BJ (cell line): ENCODE results near the gene FZR1. TPM values are rescaled to one million over a fixed set of nuclear protein-coding genes. Genes with fewer than 3 reads are reported as not detected.

Source experiments
- CTCF ChIA-PET: fragments of 350-600 bp; formaldehyde crosslinking; extraction: SDS; loops from one replicate; lab custom pipeline; 2021; ENCODE audit warnings: antibody characterized with exemption, inconsistent platforms; lab: Yijun Ruan, JAX
- POLR2A ChIA-PET: fragments of 300-600 bp; sonication (Branson Sonifier 250); formaldehyde crosslinking; extraction: SDS; loops from one replicate; lab custom pipeline; 2021; ENCODE audit warnings: antibody characterized with exemption; lab: Charles Lee
- DNase-seq: peaks from one replicate; pipeline ENCODE4 v3.0.0-alpha.2; 2011; ENCODE audit warnings: low read depth
- H3K27me3 ChIP-seq: 2 replicates; pipeline ENCODE4 v1.6.0; 2011; ENCODE audit warnings: low read length; ENCODE audit not compliant: control insufficient read depth, insufficient read depth
- H3K36me3 ChIP-seq: 2 replicates; pipeline ENCODE4 v1.5.1; 2011; ENCODE audit warnings: low read length; ENCODE audit not compliant: control insufficient read depth, insufficient read depth
- H3K4me3 ChIP-seq: 2 replicates; pipeline ENCODE4 v1.5.1; 2011; ENCODE audit warnings: low read depth, mild to moderate bottlenecking, control low read depth, low read length
- CTCF ChIP-seq: IDR thresholded peaks from 2 replicates; pipeline ENCODE4 v1.5.1; 2011; ENCODE audit warnings: low read depth, mild to moderate bottlenecking, control low read depth, inconsistent platforms, low read length, moderate library complexity; ENCODE audit not compliant: insufficient read depth
- polyA plus RNA-seq: library from polyadenylated mRNA; depleted of rRNA; stranded (reverse); fragments of >200 nt; gene quantifications from 2 replicates; pipeline ENCODE4 v1.2.3, GENCODE V29; 2011

The FZR1 gene
- polyA plus RNA-seq, 1 experiment = 52.3 TPM

DNA sequence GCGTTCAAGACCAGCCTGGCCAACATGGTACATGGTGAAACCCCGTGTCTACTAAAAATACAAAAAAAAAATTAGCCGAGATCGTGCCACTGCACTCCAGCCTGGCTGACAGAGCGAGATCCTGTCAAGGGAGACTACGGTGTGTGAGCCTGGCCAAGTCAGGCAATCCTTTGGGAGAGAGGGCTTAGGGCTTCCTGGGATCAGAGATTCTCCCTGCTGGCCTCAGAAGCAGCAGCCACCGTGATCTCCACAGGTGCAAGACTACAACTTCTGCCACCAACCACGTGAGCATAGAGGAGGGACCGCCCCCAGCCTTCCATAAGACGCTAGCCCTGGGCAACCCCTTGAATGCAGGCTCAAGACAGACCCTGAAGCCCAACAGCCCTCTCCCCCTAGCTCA lies 43.7 kb downstream of the FZR1 start:
- Histone ChIP-seq H3K4me3 (no peak overlapping the region), H3K27me3 (no peaks in the 10 kb centered on the region), H3K36me3 (peaks cover 17% of the 10 kb centered on the region)
- TF ChIP-seq CTCF = no peak
- POLR2A ChIA-PET = no interaction called here
- CTCF ChIA-PET = interaction anchor here (0.9 kb wide), 1 partner anchor 162 kb away, joined by 4 read pairs; no protein-coding TSS in a partner anchor
- DNase-seq = no peak

GRCh38 chr19:3550947-3551791 lies 45.1 kb downstream of the FZR1 start:
- H3K27me3 ChIP-seq = no peaks in the 10 kb centered on the region
- peaks cover 12% of the 10 kb centered on the region; the same call in 1 of the 2 replicates for H3K36me3 ChIP-seq
- no peak overlapping the region for H3K4me3 ChIP-seq
- ChIA-PET CTCF (no interaction called here), POLR2A (no interaction called here)
- no peak for DNase-seq
- no peak for TF ChIP-seq CTCF

GRCh38 chr19:3551792-3552095 lies 45.6 kb downstream of the FZR1 start:
- peaks cover 11% of the 10 kb centered on the region; the same call in 1 of the 2 replicates for H3K36me3 ChIP-seq
- no peak overlapping the region for H3K4me3 ChIP-seq
- ChIA-PET CTCF (no interaction called here), POLR2A (no interaction called here)
- no peak for TF ChIP-seq CTCF
- DNase-seq = no peak
- H3K27me3 ChIP-seq = no peaks in the 10 kb centered on the region

DNA sequence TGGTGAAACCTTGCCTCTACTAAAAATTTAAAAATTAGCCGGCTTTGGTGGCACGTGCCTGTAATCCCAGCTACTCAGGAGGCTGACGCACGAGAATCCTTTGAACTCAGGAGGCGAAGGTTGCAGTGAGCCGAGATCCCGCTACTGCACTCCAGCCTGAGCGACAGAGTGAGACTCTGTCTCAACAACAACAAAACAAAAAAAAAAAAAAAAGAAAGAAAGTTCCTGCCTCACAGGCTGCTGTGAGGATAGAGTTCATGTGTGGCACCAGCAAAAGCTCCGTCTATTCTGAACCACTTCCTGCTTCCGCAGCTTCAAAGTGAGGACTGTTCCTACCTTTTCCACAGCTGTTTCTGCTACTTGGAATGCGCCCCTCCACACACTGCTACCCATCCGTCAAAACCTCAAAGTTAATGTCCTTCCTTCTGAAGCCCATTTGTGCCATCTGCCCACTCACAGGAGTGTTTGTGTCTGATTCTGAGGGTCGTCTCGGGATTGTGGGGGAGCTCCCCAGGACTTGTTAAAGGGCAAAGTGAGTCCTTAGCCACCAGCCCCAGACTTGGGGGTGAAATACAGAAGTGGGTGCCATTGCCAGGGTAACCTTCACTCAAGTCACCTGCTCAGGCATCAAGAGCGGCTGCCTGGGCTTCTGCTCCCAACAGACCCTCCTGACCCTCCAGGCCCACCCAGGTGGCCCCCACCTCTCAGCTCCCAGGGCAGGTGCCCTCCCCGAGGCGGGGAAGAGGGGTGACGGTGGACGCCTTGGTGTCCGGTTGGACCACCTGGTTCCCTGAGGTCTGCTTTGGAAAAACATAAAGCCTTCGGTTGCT lies 48.4 kb downstream of the FZR1 start:
- Histone ChIP-seq H3K27me3 (no peaks in the 10 kb centered on the region), H3K4me3 (no peak overlapping the region), H3K36me3 (peaks cover 2% of the 10 kb centered on the region; the same call in 1 of the 2 replicates)
- TF ChIP-seq CTCF = no peak
- DNase-seq = no peak
- POLR2A ChIA-PET = no interaction called here
- CTCF ChIA-PET = interaction anchor here (0.8 to 5.8 kb wide), 3 partner anchors 8 to 153 kb away, joined by 3 to 57 read pairs (median 3); no protein-coding TSS in a partner anchor
